K562 (cell line): ENCODE results near the gene FKBP9. TPM values are rescaled to one million over a fixed set of nuclear protein-coding genes. Genes with fewer than 3 reads are reported as not detected.
A peak's percentile ranks its signal among the peaks of the same experiment; 100 is the strongest.

Source experiments
- BDP1 ChIP-seq: IDR thresholded peaks from 3 replicates; pipeline ENCODE4 v1.6.1; 2011; ENCODE audit not compliant: insufficient read length, insufficient read depth
- BRCA1 ChIP-seq, 2 experiments: fragments of 450-650 bp in 1 of 2; sonication (generic) in 1 of 2; formaldehyde crosslinking in 1 of 2; IDR thresholded peaks; 2 replicates each; pipeline versions ENCODE4 v1.5.0 to v1.6.1; 2017 to 2020; ENCODE audit warnings: mild to moderate bottlenecking in 1 of 2, missing genetic modification reagents in 1 of 2
- CEBPZ ChIP-seq: fragments of 150-350 bp; IDR thresholded peaks from 2 replicates; pipeline ENCODE4 v1.6.1; 2014; ENCODE audit warnings: low read depth, mild to moderate bottlenecking, low read length, borderline replicate concordance
- ESRRB ChIP-seq: fragments of 250-450 bp; sonication (Bioruptor Pico); IDR thresholded peaks from 2 replicates; pipeline ENCODE4 v1.5.0; 2020; ENCODE audit warnings: mild to moderate bottlenecking, moderate library complexity, borderline replicate concordance
- GTF2E2 ChIP-seq: fragments of 200-800 bp; sonication (Bioruptor generic); IDR thresholded peaks from 2 replicates; pipeline ENCODE4 v1.6.1; 2016; ENCODE audit warnings: missing genetic modification characterization, missing compliant biosample characterization
- HDGF ChIP-seq: fragments of 450-650 bp; IDR thresholded peaks from 2 replicates; pipeline ENCODE4 v1.6.1; 2016
- HMG20A ChIP-seq: fragments of 450-650 bp; formaldehyde crosslinking; conservative IDR thresholded peaks from 2 replicates; pipeline ENCODE4 v1.4.0; 2020; ENCODE audit warnings: mild to moderate bottlenecking, mixed read lengths
- HOXB6 ChIP-seq: fragments of 250-450 bp; sonication (Bioruptor Pico); IDR thresholded peaks from 2 replicates; pipeline ENCODE4 v1.5.1; 2022; ENCODE audit warnings: mild to moderate bottlenecking, borderline replicate concordance
- MYNN ChIP-seq, 2 experiments: sonication (generic); formaldehyde crosslinking in 1 of 2; IDR thresholded peaks; 2 replicates each; pipeline versions ENCODE4 v1.5.0 to v1.6.1; 2016 to 2020; ENCODE audit warnings: antibody characterized with exemption in 1 of 2, missing genetic modification reagents in 1 of 2
- PHF20 ChIP-seq: fragments of 450-650 bp; IDR thresholded peaks from 2 replicates; pipeline ENCODE4 v1.6.1; 2018; ENCODE audit not compliant: partially characterized antibody
- PURB ChIP-seq: sonication (generic); formaldehyde crosslinking; IDR thresholded peaks from 2 replicates; pipeline ENCODE4 v1.9.0; 2021; ENCODE audit warnings: low read depth, mild to moderate bottlenecking, missing genetic modification reagents
- SRSF3 ChIP-seq: fragments of 200-400 bp; formaldehyde crosslinking; IDR thresholded peaks from 2 replicates; pipeline ENCODE4 v1.6.1; 2016; ENCODE audit warnings: mild to moderate bottlenecking, low read length, moderate library complexity; ENCODE audit not compliant: insufficient read depth
- TARDBP ChIP-seq: fragments of 450-650 bp; IDR thresholded peaks from 2 replicates; pipeline ENCODE4 v1.6.1; 2016
- ZNF133 ChIP-seq: fragments of 250-450 bp; sonication (Bioruptor Pico); IDR thresholded peaks from 2 replicates; pipeline ENCODE4 v1.4.0; 2020; ENCODE audit warnings: mild to moderate bottlenecking
- ZNF644 ChIP-seq: fragments of 200-800 bp; sonication (Bioruptor generic); IDR thresholded peaks from 2 replicates; pipeline ENCODE4 v1.6.1; 2016; ENCODE audit warnings: low read depth, missing genetic modification characterization, missing compliant biosample characterization
- ZNF77 ChIP-seq: fragments of 250-450 bp; sonication (Bioruptor Pico); IDR thresholded peaks from 2 replicates; pipeline ENCODE4 v1.5.0; 2020
- polyA plus RNA-seq, 8 experiments: library from polyadenylated mRNA; depleted of rRNA in 4 of 8; stranded (reverse) in 5 of 8; unstranded in 3 of 8; fragments of >200 nt; fragmentation: Nextera tagmentation in 2 of 8; fragmentation: Illumina TruSeq in 1 of 8; extraction: Ambion mirVana in 2 of 8; extraction: Trizol in 1 of 8; gene quantifications; 2 replicates each; pipeline versions ENCODE4 v1.2.1 to v1.2.3, GENCODE V29; 2011 to 2014; ENCODE audit warnings: inconsistent platforms in 1 of 8, missing spikeins in 1 of 8
- total RNA-seq, 7 experiments: library from RNA; depleted of rRNA in 6 of 7; stranded (reverse); fragments of >200 nt in 6 of 7; fragmentation: Illumina TruSeq in 2 of 7; extraction: Trizol in 2 of 7; gene quantifications; 2 replicates each; pipeline versions ENCODE4 v1.2.1 to v1.2.3, GENCODE V29; 2011 to 2021; ENCODE audit warnings: low replicate concordance in 1 of 7
- TF ChIP-seq, protein P1 (sequence below): fragments of 200-800 bp; sonication (Bioruptor generic); IDR thresholded peaks from 2 replicates; pipeline ENCODE4 v1.6.1; 2016; ENCODE audit warnings: missing genetic modification characterization, missing compliant biosample characterization
- TF ChIP-seq, protein P2 (sequence below): fragments of 450-650 bp; IDR thresholded peaks from 2 replicates; pipeline ENCODE4 v1.6.1; 2016; ENCODE audit warnings: low read depth, mild to moderate bottlenecking, moderate library complexity

Gene FKBP9
- total and polyA plus RNA-seq, 9 of the 15 experiments (the other 6 are each of a cell fraction or from before 2014, with no cell fraction given) = 5.9 to 23.7 (median 15.8) TPM

- TF ChIP-seq CEBPZ = no peak
- no peak for TF ChIP-seq HOXB6 (CRISPR knock-in tag)
- TF ChIP-seq TARDBP = peak; percentile 27; the same call in 1 of the 2 replicates
- TF ChIP-seq, protein P1, sequence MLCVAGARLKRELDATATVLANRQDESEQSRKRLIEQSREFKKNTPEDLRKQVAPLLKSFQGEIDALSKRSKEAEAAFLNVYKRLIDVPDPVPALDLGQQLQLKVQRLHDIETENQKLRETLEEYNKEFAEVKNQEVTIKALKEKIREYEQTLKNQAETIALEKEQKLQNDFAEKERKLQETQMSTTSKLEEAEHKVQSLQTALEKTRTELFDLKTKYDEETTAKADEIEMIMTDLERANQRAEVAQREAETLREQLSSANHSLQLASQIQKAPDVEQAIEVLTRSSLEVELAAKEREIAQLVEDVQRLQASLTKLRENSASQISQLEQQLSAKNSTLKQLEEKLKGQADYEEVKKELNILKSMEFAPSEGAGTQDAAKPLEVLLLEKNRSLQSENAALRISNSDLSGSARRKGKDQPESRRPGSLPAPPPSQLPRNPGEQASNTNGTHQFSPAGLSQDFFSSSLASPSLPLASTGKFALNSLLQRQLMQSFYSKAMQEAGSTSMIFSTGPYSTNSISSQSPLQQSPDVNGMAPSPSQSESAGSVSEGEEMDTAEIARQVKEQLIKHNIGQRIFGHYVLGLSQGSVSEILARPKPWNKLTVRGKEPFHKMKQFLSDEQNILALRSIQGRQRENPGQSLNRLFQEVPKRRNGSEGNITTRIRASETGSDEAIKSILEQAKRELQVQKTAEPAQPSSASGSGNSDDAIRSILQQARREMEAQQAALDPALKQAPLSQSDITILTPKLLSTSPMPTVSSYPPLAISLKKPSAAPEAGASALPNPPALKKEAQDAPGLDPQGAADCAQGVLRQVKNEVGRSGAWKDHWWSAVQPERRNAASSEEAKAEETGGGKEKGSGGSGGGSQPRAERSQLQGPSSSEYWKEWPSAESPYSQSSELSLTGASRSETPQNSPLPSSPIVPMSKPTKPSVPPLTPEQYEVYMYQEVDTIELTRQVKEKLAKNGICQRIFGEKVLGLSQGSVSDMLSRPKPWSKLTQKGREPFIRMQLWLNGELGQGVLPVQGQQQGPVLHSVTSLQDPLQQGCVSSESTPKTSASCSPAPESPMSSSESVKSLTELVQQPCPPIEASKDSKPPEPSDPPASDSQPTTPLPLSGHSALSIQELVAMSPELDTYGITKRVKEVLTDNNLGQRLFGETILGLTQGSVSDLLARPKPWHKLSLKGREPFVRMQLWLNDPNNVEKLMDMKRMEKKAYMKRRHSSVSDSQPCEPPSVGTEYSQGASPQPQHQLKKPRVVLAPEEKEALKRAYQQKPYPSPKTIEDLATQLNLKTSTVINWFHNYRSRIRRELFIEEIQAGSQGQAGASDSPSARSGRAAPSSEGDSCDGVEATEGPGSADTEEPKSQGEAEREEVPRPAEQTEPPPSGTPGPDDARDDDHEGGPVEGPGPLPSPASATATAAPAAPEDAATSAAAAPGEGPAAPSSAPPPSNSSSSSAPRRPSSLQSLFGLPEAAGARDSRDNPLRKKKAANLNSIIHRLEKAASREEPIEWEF (CRISPR knock-in tag) = no peak
- TF ChIP-seq, protein P2, sequence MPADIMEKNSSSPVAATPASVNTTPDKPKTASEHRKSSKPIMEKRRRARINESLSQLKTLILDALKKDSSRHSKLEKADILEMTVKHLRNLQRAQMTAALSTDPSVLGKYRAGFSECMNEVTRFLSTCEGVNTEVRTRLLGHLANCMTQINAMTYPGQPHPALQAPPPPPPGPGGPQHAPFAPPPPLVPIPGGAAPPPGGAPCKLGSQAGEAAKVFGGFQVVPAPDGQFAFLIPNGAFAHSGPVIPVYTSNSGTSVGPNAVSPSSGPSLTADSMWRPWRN = no peak
- no peak for TF ChIP-seq HMG20A (CRISPR knock-in tag)
- TF ChIP-seq BRCA1 (IDR thresholded peaks at IDR 0.05) = no peak
- no peak for TF ChIP-seq BRCA1 (CRISPR knock-in tag; IDR thresholded peaks at IDR 0.05)
- TF ChIP-seq ZNF77 (CRISPR knock-in tag) = no peak
- TF ChIP-seq PHF20 = no peak
- no peak for TF ChIP-seq BDP1
- no peak for TF ChIP-seq ZNF133 (CRISPR knock-in tag)
- TF ChIP-seq MYNN (IDR thresholded peaks at IDR 0.05) = no peak
- TF ChIP-seq MYNN (CRISPR knock-in tag; IDR thresholded peaks at IDR 0.05) = no peak
- TF ChIP-seq ZNF644 (tag) = no peak
- TF ChIP-seq SRSF3 = no peak
- 0 out of 2 replicates have a peak, but pooled peaks have one; percentile 16 for TF ChIP-seq HDGF
- 0 out of 2 replicates have a peak, but pooled peaks have one; percentile 11 for TF ChIP-seq GTF2E2 (tag)
- no peak for TF ChIP-seq ESRRB (CRISPR knock-in tag)
- TF ChIP-seq PURB (CRISPR knock-in tag) = no peak
Measured at GRCh38 chr7:32958046-32959025, 1.1 kb downstream of the FKBP9 start (continued).
